Measurements from ENCODE around the gene MYH2. TPM values are rescaled to one million over a fixed set of nuclear protein-coding genes. Genes with fewer than 3 reads are reported as not detected.

The MYH2 gene
- polyA plus RNA-seq, 1 donor = 0.03 TPM

Other genes starting within 250 kb of the MYH2 start
- gene MYH13, start 176.7 kb downstream of the MYH2 start, polyA plus RNA-seq = 0.04 TPM
- 2.1 TPM for gene MYH8, start 127.7 kb downstream of the MYH2 start, polyA plus RNA-seq
- gene MYH4, start 80.1 kb downstream of the MYH2 start, polyA plus RNA-seq = 0.10 TPM
- gene MYH1, start 31.1 kb downstream of the MYH2 start, polyA plus RNA-seq = 0.01 TPM
- 26.7 TPM for gene MYH3, start 107.7 kb upstream of the MYH2 start, polyA plus RNA-seq
- 43.9 TPM for gene SCO1, start 147.9 kb upstream of the MYH2 start, polyA plus RNA-seq
- gene ADPRM, start 147.9 kb upstream of the MYH2 start, polyA plus RNA-seq = 23.5 TPM
- 39.7 TPM for gene TMEM220, start 180.4 kb upstream of the MYH2 start, polyA plus RNA-seq

All from large intestine (tissue), 1 donor.